GM21528 (cell line): ENCODE results near the gene UQCRQ.

ENCODE experiments used
- ATAC-seq: cut with Tn5 transposase; IDR thresholded peaks from one replicate; pipeline ENCODE4 v1.9.1; 2021; ENCODE audit warnings: mild to moderate bottlenecking, moderate library complexity; ENCODE audit not compliant: unreplicated experiment, low FRiP score

UQCRQ gene

DNA sequence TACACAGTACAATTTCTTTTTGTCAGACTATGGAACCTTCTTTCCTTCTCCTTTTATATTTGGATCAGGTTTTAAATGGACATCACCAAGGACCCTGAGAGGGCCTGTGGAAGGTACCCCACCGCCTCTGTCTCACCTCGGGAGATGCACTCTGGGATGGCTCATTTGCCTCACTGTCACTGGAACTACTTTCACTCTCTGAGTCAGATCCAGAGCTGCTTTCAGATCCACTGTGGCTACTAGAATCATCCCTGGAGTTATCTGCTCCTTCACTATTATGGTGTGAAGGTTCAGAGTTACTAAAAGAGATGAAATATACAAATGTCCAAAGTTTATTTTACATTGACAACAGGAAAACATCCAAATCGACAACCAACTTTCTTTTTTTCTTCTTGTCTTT, 31.7 kb downstream of the UQCRQ start:
- ATAC-seq: no peak

DNA sequence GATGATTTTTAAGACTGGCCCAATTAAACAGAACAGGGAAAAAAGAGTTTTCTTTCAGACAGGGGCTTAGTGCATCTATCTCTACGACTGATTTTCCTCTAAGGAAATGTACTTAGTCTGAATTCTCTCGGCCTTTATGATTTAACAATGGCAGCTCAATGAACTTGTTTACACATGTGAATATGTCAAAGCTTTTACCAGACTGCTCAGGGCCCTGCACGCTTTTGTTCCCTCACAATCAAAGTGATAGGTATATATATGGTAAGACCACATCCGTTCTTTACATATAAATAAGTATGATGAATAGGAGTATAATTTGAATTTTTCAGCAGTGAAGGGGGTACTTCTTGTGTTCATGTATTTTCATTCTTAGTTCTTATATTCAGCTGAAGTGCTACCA, 34.6 kb downstream of the UQCRQ start:
- no peak for ATAC-seq

DNA sequence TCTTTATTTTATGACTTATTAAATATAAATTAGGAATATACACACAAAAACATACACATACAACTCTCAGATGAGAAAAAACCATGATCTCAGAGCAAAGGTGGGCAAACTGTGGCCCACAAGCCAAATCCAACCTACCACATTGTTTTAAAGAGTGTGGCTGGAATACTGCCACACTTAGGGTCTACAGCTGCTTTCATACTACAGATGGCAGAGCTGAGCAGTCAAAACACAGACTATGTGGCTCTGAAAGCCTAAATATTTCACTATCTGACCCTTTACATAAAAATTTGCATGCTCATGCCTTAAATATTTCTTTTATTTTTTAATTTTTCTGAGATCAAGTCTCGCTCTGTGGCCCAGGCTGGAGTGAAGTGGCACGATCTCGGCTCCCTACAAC, 35.3 kb downstream of the UQCRQ start:
- no peak for ATAC-seq

DNA sequence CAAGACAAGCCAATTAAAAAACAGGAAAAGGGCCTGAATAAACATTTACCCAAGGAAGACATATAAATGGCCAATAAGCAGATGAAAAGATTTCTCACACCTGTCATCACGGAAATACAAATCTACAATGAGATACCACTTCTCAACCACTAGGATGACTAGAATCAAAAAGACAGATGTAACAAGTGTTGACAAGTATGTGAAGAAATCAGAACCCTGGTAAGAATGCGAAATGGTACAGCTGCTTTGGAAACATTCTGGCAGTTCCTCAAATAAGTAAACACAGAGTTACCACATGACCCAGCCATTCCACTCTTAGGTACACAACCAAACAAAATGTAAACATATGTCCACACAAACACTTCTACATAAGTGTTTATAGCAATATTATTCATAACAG, 39.5 kb downstream of the UQCRQ start:
- ATAC-seq: no peak

DNA sequence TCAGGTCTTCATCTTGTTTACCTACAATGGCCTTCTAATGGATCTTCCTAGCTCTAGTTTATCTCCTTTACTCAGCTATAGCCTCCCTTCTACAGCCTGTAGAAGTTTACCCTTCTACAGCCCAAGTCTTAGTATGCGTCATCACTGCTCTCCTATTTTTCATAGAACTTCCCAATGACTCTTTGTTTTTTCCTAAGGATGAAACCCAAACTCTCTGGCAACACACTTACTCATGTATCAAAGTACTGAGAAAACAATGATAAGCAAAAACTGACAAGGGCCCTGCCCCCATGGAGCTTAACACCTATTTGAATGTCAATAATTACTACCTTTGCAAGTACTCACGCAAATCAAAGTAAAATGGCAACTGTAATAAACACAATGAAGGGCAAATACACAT, 40.7 kb downstream of the UQCRQ start:
- ATAC-seq: no peak

DNA sequence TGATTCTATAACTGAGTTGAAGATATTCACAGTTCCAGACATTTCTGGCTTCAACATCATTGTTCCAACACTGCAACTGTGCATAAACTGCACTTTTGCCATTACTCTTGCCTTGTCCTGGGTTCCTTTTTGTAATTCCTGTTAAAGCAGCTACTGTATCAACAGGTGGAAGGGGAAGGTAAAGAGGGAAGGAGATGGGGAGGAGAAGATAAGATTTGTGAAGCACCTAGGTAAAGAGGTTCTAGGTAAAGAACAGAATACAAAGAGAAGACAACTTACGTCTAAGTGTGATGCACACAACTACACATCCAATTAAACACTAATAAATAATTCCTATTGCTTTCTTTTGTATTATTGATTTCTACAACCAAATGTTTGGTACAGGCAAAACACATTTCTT, 43.3 kb downstream of the UQCRQ start:
- ATAC-seq: no peak

DNA sequence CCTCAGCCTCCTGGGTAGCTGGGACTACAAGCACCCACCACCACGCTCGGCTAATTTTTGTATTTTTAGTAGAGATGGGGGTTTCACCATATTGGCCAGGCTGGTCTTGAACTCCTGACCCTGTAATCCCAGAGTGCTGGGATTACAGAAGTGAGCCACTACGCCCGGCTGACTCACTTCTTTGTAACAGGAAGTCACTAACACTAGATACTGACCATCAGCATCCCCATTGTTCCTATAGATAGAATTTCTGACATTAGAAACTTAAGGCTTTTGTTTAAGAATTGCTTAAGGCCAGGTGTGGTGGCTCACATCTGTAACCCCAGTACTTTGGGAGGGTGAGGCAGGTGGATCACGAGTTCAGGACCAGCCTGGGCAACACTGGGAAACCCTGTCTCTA, 49.2 kb downstream of the UQCRQ start:
- no peak for ATAC-seq

DNA sequence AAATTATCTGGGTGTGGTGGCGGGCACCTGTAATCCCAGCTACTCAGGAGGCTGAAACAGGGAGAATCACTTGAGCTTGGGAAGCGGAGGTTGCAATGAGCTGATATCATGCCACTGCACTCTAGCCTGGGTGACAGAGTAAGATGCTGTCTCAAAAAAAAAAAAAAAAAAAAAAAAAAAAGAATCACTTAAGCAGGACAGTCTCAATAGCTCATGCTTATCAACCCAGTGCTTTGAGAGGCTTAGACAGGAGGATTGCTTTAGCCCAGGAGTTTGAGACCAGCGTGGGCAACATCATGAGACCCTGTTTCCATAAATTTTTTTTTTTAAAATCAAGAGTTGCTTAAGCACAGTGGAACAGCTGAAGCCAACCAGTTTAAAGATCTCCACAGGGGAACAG, 49.6 kb downstream of the UQCRQ start:
- no peak for ATAC-seq
